K562 (cell line): Measurements from ENCODE around the gene GTF2A1. TPM values are rescaled to one million over a fixed set of nuclear protein-coding genes. Genes with fewer than 3 reads are reported as not detected.

Experiments used
- ATAC-seq: fragments of 200-7000 bp; cut with Tn5 transposase; 3 replicates; pipeline ENCODE4 v1.9.1; 2020; ENCODE audit warnings: moderate library complexity
- BruUV-seq: library from RNA; stranded (reverse); fragments of 400-500 nt; replicated peaks from 2 replicates; lab custom pipeline; 2021; lab: Mats Ljungman, UMichigan
- CTCF ChIA-PET: fragments of 300-600 bp; formaldehyde crosslinking; extraction: SDS; loops from one replicate; lab custom pipeline; 2021; ENCODE audit warnings: low intra/inter-chr PET ratio; lab: Yijun Ruan, JAX
- POLR2A ChIA-PET: fragments of 300-600, 350-650 bp; sonication (Branson Sonifier 250); formaldehyde crosslinking; extraction: SDS; loops from one replicate; lab custom pipeline; 2021; ENCODE audit warnings: antibody characterized with exemption, inconsistent platforms; lab: Yijun Ruan, JAX
- DNase-seq, 4 experiments: peaks; one replicate each; pipeline versions ENCODE4 v3.0.0 to v3.0.0-alpha.2; 2011 to 2018; ENCODE audit warnings: low spot score in 3 of 4, mixed read lengths in 3 of 4; ENCODE audit errors: extremely low read depth in 1 of 4
- FAIRE-seq: peaks from 2 replicates; lab custom pipeline; 2011; peaks lifted over from hg19 to GRCh38; lab: Jason Lieb, UNC
- H2AFZ ChIP-seq: 2 replicates; pipeline ENCODE4 v1.6.0; 2011; ENCODE audit warnings: low read depth, low read length, control low read depth, inconsistent platforms
- H3K27ac ChIP-seq: fragments of 200-600 bp; 3 replicates; pipeline ENCODE4 v1.8.0; 2011; ENCODE audit warnings: low read depth, mild to moderate bottlenecking, control low read depth, inconsistent platforms, low read length, moderate library complexity, mixed read lengths; ENCODE audit errors: extremely low read depth
- H3K27me3 ChIP-seq, 2 experiments: fragments of 300-600 bp in 1 of 2; 2 replicates in 1 of 2; 3 replicates in 1 of 2; pipeline versions ENCODE4 v1.6.0 to v1.8.0; 2011; ENCODE audit warnings: inconsistent platforms in 2 of 2, low read length in 2 of 2, mild to moderate bottlenecking in 1 of 2, mixed read lengths in 1 of 2, moderate library complexity in 1 of 2; ENCODE audit not compliant: control insufficient read depth in 2 of 2, insufficient read depth in 2 of 2
- H3K36me3 ChIP-seq: fragments of 300-600 bp; 3 replicates; pipeline ENCODE4 v1.8.0; 2011; ENCODE audit warnings: mild to moderate bottlenecking, low read length, inconsistent platforms; ENCODE audit not compliant: control insufficient read depth, insufficient read depth
- H3K4me1 ChIP-seq, 2 experiments: fragments of 200-600 bp in 1 of 2; replicated peaks in 1 of 2; 2 replicates in 1 of 2; 3 replicates in 1 of 2; pipeline versions ENCODE4 v1.5.1 to v1.8.0; 2011; ENCODE audit warnings: inconsistent platforms in 2 of 2, low read length in 2 of 2, mild to moderate bottlenecking in 1 of 2, mixed read lengths in 1 of 2, moderate library complexity in 1 of 2; ENCODE audit not compliant: control insufficient read depth in 2 of 2, insufficient read depth in 2 of 2
- H3K4me2 ChIP-seq: 2 replicates; pipeline ENCODE4 v1.6.1; 2011; ENCODE audit warnings: low read length, control low read depth, inconsistent platforms, mixed read lengths; ENCODE audit not compliant: insufficient read depth
- H3K4me3 ChIP-seq: fragments of 200-600 bp; sonication (generic), shearing (Covaris generic); 2 replicates; pipeline ENCODE4 v1.5.1; 2016; ENCODE audit warnings: control low read depth, inconsistent platforms
- H3K79me2 ChIP-seq: fragments of 200-600 bp; 3 replicates; pipeline ENCODE4 v1.8.0; 2011; ENCODE audit warnings: low read length, inconsistent platforms; ENCODE audit not compliant: control insufficient read depth, insufficient read depth
- H3K9ac ChIP-seq, 2 experiments: 2 replicates each; pipeline versions ENCODE4 v1.6.0 to v1.6.1; 2011; ENCODE audit warnings: low read depth in 2 of 2, low read length in 2 of 2, control low read depth in 1 of 2, inconsistent platforms in 1 of 2, mild to moderate bottlenecking in 1 of 2, mixed read lengths in 1 of 2; ENCODE audit not compliant: insufficient read depth in 1 of 2
- H3K9me1 ChIP-seq: one replicate; pipeline ENCODE4 v1.6.0; 2011; ENCODE audit warnings: inconsistent platforms, mild to moderate bottlenecking, low read length, moderate library complexity; ENCODE audit not compliant: control insufficient read depth, insufficient read depth
- H3K9me3 ChIP-seq: replicated peaks from 2 replicates; pipeline ENCODE4 v1.5.1; 2011; ENCODE audit warnings: low read depth, low read length, inconsistent platforms; ENCODE audit not compliant: control insufficient read depth, insufficient read depth
- H4K20me1 ChIP-seq: replicated peaks from 2 replicates; pipeline ENCODE4 v1.6.1; 2011; ENCODE audit warnings: low read length, inconsistent platforms, mixed read lengths; ENCODE audit not compliant: control insufficient read depth, insufficient read depth
- C11orf30 ChIP-seq: fragments of 450-650 bp; IDR thresholded peaks from 2 replicates; pipeline ENCODE4 v1.6.1; 2016; ENCODE audit warnings: low read depth, mild to moderate bottlenecking
- DEAF1 ChIP-seq: fragments of 450-650 bp; formaldehyde crosslinking; IDR thresholded peaks from 2 replicates; pipeline ENCODE4 v1.4.0; 2020; ENCODE audit warnings: mild to moderate bottlenecking, moderate library complexity
- ILF3 ChIP-seq: fragments of 450-650 bp; IDR thresholded peaks from 2 replicates; pipeline ENCODE4 v1.6.1; 2018; ENCODE audit warnings: antibody characterized with exemption, mild to moderate bottlenecking, moderate library complexity, borderline replicate concordance
- KLF16 ChIP-seq: IDR thresholded peaks from 2 replicates; pipeline ENCODE4 v1.6.1; 2016; ENCODE audit warnings: antibody characterized with exemption
- NCOA2 ChIP-seq, 2 experiments: fragments of 450-650 bp; IDR thresholded peaks; 2 replicates each; pipeline ENCODE4 v1.6.1; 2018; ENCODE audit warnings: mild to moderate bottlenecking in 2 of 2, moderate library complexity in 1 of 2; ENCODE audit not compliant: partially characterized antibody in 2 of 2
- POLR2AphosphoS2 ChIP-seq: IDR thresholded peaks from 2 replicates; pipeline ENCODE4 v1.6.1; 2012; ENCODE audit warnings: low read length, improper control_type of control experiment
- RAD21 ChIP-seq, 2 experiments: fragments of 250-450 bp in 1 of 2; fragments of 450-650 bp in 1 of 2; sonication (Bioruptor Pico) in 1 of 2; formaldehyde crosslinking in 1 of 2; IDR thresholded peaks in 1 of 2; conservative IDR thresholded peaks in 1 of 2; 2 replicates each; pipeline versions ENCODE4 v1.4.0 to v1.8.0; 2020 to 2022; ENCODE audit warnings: mild to moderate bottlenecking in 2 of 2, moderate library complexity in 1 of 2
- RBM14 ChIP-seq: fragments of 200-400 bp; formaldehyde crosslinking; IDR thresholded peaks from 2 replicates; pipeline ENCODE4 v1.6.1; 2018; ENCODE audit warnings: low read depth, mild to moderate bottlenecking, low read length, moderate library complexity, borderline replicate concordance; ENCODE audit not compliant: insufficient read depth
- SMC3 ChIP-seq: conservative IDR thresholded peaks from 2 replicates; pipeline ENCODE4 v1.6.1; 2011; ENCODE audit warnings: low read depth, low read length, improper control_type of control experiment; ENCODE audit not compliant: insufficient read depth
- SRSF3 ChIP-seq: fragments of 200-400 bp; formaldehyde crosslinking; IDR thresholded peaks from 2 replicates; pipeline ENCODE4 v1.6.1; 2016; ENCODE audit warnings: mild to moderate bottlenecking, low read length, moderate library complexity; ENCODE audit not compliant: insufficient read depth
- ZNF644 ChIP-seq: fragments of 200-800 bp; sonication (Bioruptor generic); IDR thresholded peaks from 2 replicates; pipeline ENCODE4 v1.6.1; 2016; ENCODE audit warnings: low read depth, missing genetic modification characterization, missing compliant biosample characterization
- WGBS: fragments of 100-300 bp; shearing (Covaris generic); methylation state at CpG from one replicate; pipeline ENCODE4 v1.1.6; 2016; ENCODE audit warnings: low coverage, mixed read lengths; ENCODE audit not compliant: insufficient coverage; ENCODE audit errors: missing lambda C conversion rate; 5-methylcytosine and 5-hydroxymethylcytosine counted together
- in situ Hi-C: fragments of 300-500 bp; cut with MboI; formaldehyde crosslinking; loops from 4 replicates; pipeline ENCODE4 v1.15.0; 2018; ENCODE audit warnings: inconsistent platforms, mixed read lengths
- intact Hi-C: fragments of 100-400 bp; cut with micrococcal nuclease; formaldehyde crosslinking; loops from 2 replicates; pipeline ENCODE4 v1.14.2; 2022
- polyA plus RNA-seq, 8 experiments: library from polyadenylated mRNA; depleted of rRNA in 4 of 8; stranded (reverse) in 5 of 8; unstranded in 3 of 8; fragments of >200 nt; fragmentation: Nextera tagmentation in 2 of 8; fragmentation: Illumina TruSeq in 1 of 8; extraction: Ambion mirVana in 2 of 8; extraction: Trizol in 1 of 8; gene quantifications; 2 replicates each; pipeline versions ENCODE4 v1.2.1 to v1.2.3, GENCODE V29; 2011 to 2014; ENCODE audit warnings: inconsistent platforms in 1 of 8, missing spikeins in 1 of 8
- total RNA-seq, 7 experiments: library from RNA; depleted of rRNA in 6 of 7; stranded (reverse); fragments of >200 nt in 6 of 7; fragmentation: Illumina TruSeq in 2 of 7; extraction: Trizol in 2 of 7; gene quantifications; 2 replicates each; pipeline versions ENCODE4 v1.2.1 to v1.2.3, GENCODE V29; 2011 to 2021; ENCODE audit warnings: low replicate concordance in 1 of 7
- TF ChIP-seq, protein P1 (sequence below): IDR thresholded peaks from 2 replicates; pipeline ENCODE4 v1.6.1; 2012; ENCODE audit warnings: low read depth, low read length, improper control_type of control experiment, borderline replicate concordance

The GTF2A1 gene
- total and polyA plus RNA-seq, 9 of the 15 experiments (the other 6 are each of a cell fraction or from before 2014, with no cell fraction given) = 3.4 to 22.8 (median 14.7) TPM

GRCh38 chr14:81269979-81270375, 49.2 kb upstream of the GTF2A1 start (continued):
- no peak for TF ChIP-seq NCOA2 (IDR thresholded peaks at IDR 0.05; ENCODE audit: partially characterized antibody in 2 of 2)

DNA sequence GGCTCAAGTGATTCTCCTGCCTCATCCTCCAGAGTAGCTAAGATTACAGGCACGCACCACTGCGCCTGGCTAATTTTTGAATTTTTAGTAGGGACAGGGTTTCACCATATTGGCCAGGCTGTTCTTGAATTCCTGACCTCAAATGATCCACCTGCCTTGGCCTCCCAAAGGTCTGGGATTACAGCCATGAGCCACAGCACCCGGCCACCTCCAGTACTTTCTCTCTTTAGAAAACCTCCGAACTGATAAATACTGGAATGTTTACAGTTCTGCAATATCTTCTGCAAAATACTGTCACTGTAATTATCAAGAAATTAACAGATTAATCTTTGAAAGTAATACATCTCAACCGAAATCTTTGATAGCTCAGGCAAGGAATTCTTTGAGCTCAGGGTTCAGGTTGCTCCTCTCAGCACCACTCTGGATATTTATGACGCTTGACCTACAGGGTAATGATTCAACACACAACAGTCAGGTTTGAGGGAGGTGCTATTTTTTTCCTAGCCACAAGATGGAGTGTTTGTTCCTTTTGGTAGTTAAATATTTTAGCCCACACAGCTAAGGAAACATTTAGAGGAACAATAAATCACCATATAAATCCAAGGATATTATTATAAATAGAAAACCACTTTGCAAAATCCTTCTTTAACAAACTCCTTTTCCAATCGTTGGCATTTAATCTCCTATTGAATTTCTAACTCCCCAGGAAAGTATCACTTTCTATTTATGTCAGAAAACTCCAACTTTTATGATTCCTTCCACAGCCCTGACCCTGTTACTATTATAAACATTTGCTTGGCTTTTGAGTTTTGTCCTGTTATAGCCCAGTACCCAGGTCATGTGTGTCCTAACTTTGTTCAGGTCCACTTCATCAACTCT, 48.6 kb upstream of the GTF2A1 start:
- no peak overlapping the region for H3K4me2 ChIP-seq
- no peaks in the 10 kb centered on the region for H3K9me1 ChIP-seq
- POLR2A ChIA-PET = interaction anchor here (0.6 to 0.9 kb wide), 4 partner anchors 9 to 225 kb away, joined by 3 to 4 read pairs (median 3); no protein-coding TSS in a partner anchor
- no peak overlapping the region for H3K27ac ChIP-seq
- no peak overlapping the region for H3K9ac ChIP-seq
- 38% methylated on average over 6 of the region's 7 CpGs for WGBS
- no peaks in the 10 kb centered on the region for H3K9me3 ChIP-seq
- no peak overlapping the region for H2AFZ ChIP-seq
- H3K4me3 ChIP-seq = no peak overlapping the region
- H3K4me1 ChIP-seq = peaks cover 4 to 16% of the 10 kb centered on the region in 2 experiments; a peak in 3 of 5 replicates
- in situ Hi-C loops (no loop called here), intact Hi-C loops (loop anchor here (1.0 to 10.0 kb wide), 3 partner anchors 52 to 315 kb away; partner anchors contain the start of gene TSHR)
- no TSS peak for BruUV-seq
- H3K79me2 ChIP-seq = peaks cover 11% of the 10 kb centered on the region
- peak; percentile 84 for FAIRE-seq
- no peaks in the 10 kb centered on the region for H3K27me3 ChIP-seq
- peak; percentile 89 for ATAC-seq
- CTCF ChIA-PET = interaction anchor here (2.7 to 2.8 kb wide), 2 partner anchors 184 to 195 kb away, joined by 19 to 32 read pairs; no protein-coding TSS in a partner anchor
- no peaks in the 10 kb centered on the region for H4K20me1 ChIP-seq
- peak; percentile 61 to 62 (median 61) for DNase-seq
- peaks cover 76% of the 10 kb centered on the region for H3K36me3 ChIP-seq
- no peak for TF ChIP-seq ILF3
- TF ChIP-seq POLR2AphosphoS2 = no peak
- TF ChIP-seq SMC3 = peak; percentile 46; the same call in 1 of the 2 replicates
- no peak for TF ChIP-seq C11orf30
- TF ChIP-seq RBM14 = no peak
- TF ChIP-seq, protein P1, sequence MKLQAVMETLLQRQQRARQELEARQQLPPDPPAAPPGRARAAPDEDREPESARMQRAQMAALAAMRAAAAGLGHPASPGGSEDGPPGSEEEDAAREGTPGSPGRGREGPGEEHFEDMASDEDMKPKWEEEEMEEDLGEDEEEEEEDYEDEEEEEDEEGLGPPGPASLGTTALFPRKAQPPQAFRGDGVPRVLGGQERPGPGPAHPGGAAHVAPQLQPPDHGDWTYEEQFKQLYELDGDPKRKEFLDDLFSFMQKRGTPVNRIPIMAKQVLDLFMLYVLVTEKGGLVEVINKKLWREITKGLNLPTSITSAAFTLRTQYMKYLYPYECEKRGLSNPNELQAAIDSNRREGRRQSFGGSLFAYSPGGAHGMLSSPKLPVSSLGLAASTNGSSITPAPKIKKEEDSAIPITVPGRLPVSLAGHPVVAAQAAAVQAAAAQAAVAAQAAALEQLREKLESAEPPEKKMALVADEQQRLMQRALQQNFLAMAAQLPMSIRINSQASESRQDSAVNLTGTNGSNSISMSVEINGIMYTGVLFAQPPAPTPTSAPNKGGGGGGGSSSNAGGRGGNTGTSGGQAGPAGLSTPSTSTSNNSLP = no peak
- TF ChIP-seq RAD21 (CRISPR knock-in tag; conservative IDR thresholded peaks at IDR 0.05 in 1 of 2, IDR thresholded peaks at IDR 0.05 in 1 of 2) = peak; percentile 67 to 77
- no peak for TF ChIP-seq ZNF644
- TF ChIP-seq DEAF1 = peak; percentile 48; the same call in 1 of the 2 replicates
- TF ChIP-seq SRSF3 = no peak
- no peak for TF ChIP-seq KLF16
